Stomach (tissue), 9 donors: ENCODE measurements around the gene NSD2. TPM values are rescaled to one million over a fixed set of nuclear protein-coding genes. Genes with fewer than 3 reads are reported as not detected.

Source experiments
- DNase-seq, 2 donors: peaks; one replicate each; pipeline versions ENCODE4 v3.0.0 to v3.0.0-alpha.2; 2013 to 2019
- H3K27ac ChIP-seq, 5 donors: fragments of 200-600 bp in 4 of 5; sonication (generic) in 4 of 5; one replicate each; pipeline ENCODE4 v1.5.1; 2013 to 2019; ENCODE audit warnings: mild to moderate bottlenecking in 1 of 5, moderate library complexity in 1 of 5
- H3K27me3 ChIP-seq, 3 donors: fragments of 200-600 bp; sonication (generic); one replicate each; pipeline ENCODE4 v1.5.1; 2017 to 2019; ENCODE audit warnings: mixed run types in 1 of 3
- H3K36me3 ChIP-seq, 4 donors: fragments of 200-600 bp; sonication (generic); 1 replicate in 3 of 4; 2 replicates in 1 of 4; pipeline ENCODE4 v1.5.1; 2016 to 2019
- H3K4me1 ChIP-seq, 4 donors: fragments of 200-600 bp; sonication (generic); one replicate each; pipeline ENCODE4 v1.5.1; 2016 to 2019
- H3K4me3 ChIP-seq, 4 donors: fragments of 200-600 bp; sonication (generic) in 3 of 4; one replicate each; pipeline ENCODE4 v1.5.1; 2016 to 2019; ENCODE audit warnings: mild to moderate bottlenecking in 1 of 4
- H3K9me3 ChIP-seq, 4 donors: fragments of 200-600 bp; sonication (generic); one replicate each; pipeline ENCODE4 v1.5.1; 2016 to 2019
- CTCF ChIP-seq, 7 experiments: fragments of 450-650 bp in 4 of 7; fragments of 200-600 bp in 3 of 7; sonication (generic) in 3 of 7; IDR thresholded peaks; one replicate each; pipeline ENCODE4 v1.5.1; 2016 to 2019; ENCODE audit warnings: antibody characterized with exemption in 7 of 7, control low read depth in 2 of 7, mild to moderate bottlenecking in 1 of 7
- EP300 ChIP-seq: sonication (generic); formaldehyde crosslinking; IDR thresholded peaks from one replicate; pipeline ENCODE4 v1.6.1; 2017; ENCODE audit warnings: antibody characterized with exemption
- POLR2A ChIP-seq, 4 donors: fragments of 450-650 bp; IDR thresholded peaks; one replicate each; pipeline ENCODE4 v1.6.1; 2016; ENCODE audit warnings: antibody characterized with exemption in 4 of 4, control low read depth in 2 of 4, mild to moderate bottlenecking in 1 of 4, moderate library complexity in 1 of 4
- POLR2AphosphoS5 ChIP-seq, 3 donors: sonication (generic); formaldehyde crosslinking; IDR thresholded peaks; one replicate each; pipeline ENCODE4 v1.6.1; 2016; ENCODE audit warnings: antibody characterized with exemption in 3 of 3
- WGBS, 5 donors: extraction: QIAGEN DNeasy Blood & Tissue Kit in 3 of 5; methylation state at CpG; one replicate each; pipeline versions ENCODE4 v1.1.5 to v1.1.7; 2013 to 2018; 5-methylcytosine and 5-hydroxymethylcytosine counted together
- intact Hi-C: fragments of 100-400 bp; cut with DNase I; formaldehyde crosslinking; loops from one replicate; pipeline ENCODE4 v1.15.1; 2023; ENCODE audit warnings: low total_unique reads
- polyA plus RNA-seq, 3 donors: library from polyadenylated mRNA; stranded (reverse); fragments of 200-250 nt; gene quantifications; one replicate each; pipeline ENCODE4 v1.2.3, GENCODE V29; 2013
- total RNA-seq, 5 donors: library from RNA; depleted of rRNA; stranded (reverse); fragments of >200 nt; gene quantifications; one replicate each; pipeline versions ENCODE4 v1.1.0 to v1.2.3, GENCODE V29; 2014 to 2016
- donor health status: healthy with polysubstance abuse.
- donor health status: Bipolar disorder and iron deficiency.
- donor health status: healthy.

The NSD2 gene
- total and polyA plus RNA-seq, 8 donors, result 4.9 to 176 (median 56.9) TPM

GRCh38 chr4:1823545-1823932 is 47.7 kb upstream of the NSD2 start:
- Histone ChIP-seq H3K27me3 (no peaks in the 10 kb centered on the region), H3K4me3 (no peak overlapping the region), H3K36me3 (peaks cover 65 to 85% (median 84%) of the 10 kb centered on the region in 4 donors), H3K9me3 (no peaks in the 10 kb centered on the region), H3K4me1 (peaks cover 0 to 8% (median 6%) of the 10 kb centered on the region in 4 donors), H3K27ac (no peak overlapping the region)
- DNase-seq, result no peak
- 93 to 97% (median 96%) methylated on average over 10 to 12 of the region's 12 CpGs for WGBS, 5 donors
- no peak for TF ChIP-seq POLR2A (IDR thresholded peaks at IDR 0.05)
- TF ChIP-seq EP300, result no peak
- TF ChIP-seq CTCF (IDR thresholded peaks at IDR 0.05), result no peak
- no peak for TF ChIP-seq POLR2AphosphoS5 (IDR thresholded peaks at IDR 0.05)
- intact Hi-C loops, result no loop called here

DNA sequence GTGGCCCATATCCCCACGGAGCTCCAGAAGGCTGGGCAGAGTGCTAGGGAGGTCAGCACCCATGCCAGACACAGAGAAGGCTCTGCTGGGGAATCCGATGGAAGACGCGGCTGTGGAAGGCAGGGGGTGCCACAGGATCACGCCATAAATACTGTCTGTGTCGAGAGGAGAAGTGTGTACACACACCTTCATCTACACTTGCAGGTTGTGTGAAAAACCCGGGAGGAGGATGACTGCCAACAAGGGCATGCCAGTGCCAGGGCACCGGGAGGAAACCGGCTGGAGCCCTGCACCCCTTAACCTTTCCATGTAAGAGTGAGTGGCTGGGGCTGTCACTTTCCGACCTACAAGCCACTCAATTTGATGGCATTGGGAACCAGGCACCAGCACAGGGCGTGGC is 46.4 kb upstream of the NSD2 start:
- Histone ChIP-seq H3K9me3 (no peaks in the 10 kb centered on the region), H3K4me1 (no peaks in the 10 kb centered on the region), H3K4me3 (no peak overlapping the region), H3K27me3 (no peaks in the 10 kb centered on the region), H3K36me3 (peaks cover 59 to 79% (median 79%) of the 10 kb centered on the region in 4 donors), H3K27ac (no peak overlapping the region)
- no peak for DNase-seq
- intact Hi-C loops, result no loop called here
- TF ChIP-seq EP300 (no peak), CTCF (IDR thresholded peaks at IDR 0.05) (no peak), POLR2A (IDR thresholded peaks at IDR 0.05) (no peak), POLR2AphosphoS5 (IDR thresholded peaks at IDR 0.05) (no peak)
- WGBS, 5 donors, result 78 to 87% (median 82%) methylated on average over 9 to 11 of the region's 11 CpGs

- H3K27me3 ChIP-seq, result no peaks in the 10 kb centered on the region
- no peak overlapping the region for H3K27ac ChIP-seq
- no peak overlapping the region for H3K4me3 ChIP-seq
- no peak for DNase-seq
- H3K9me3 ChIP-seq, result no peaks in the 10 kb centered on the region
- H3K36me3 ChIP-seq, result peaks cover 59 to 79% (median 78%) of the 10 kb centered on the region in 4 donors
- H3K4me1 ChIP-seq, result no peaks in the 10 kb centered on the region
- intact Hi-C loops, result no loop called here
- 85 to 89% (median 87%) methylated on average over 19 of the region's 19 CpGs for WGBS, 5 donors
- TF ChIP-seq POLR2AphosphoS5 (IDR thresholded peaks at IDR 0.05) (no peak), EP300 (no peak), POLR2A (IDR thresholded peaks at IDR 0.05) (no peak), CTCF (IDR thresholded peaks at IDR 0.05) (no peak)
Observed at GRCh38 chr4:1825326-1825725, 45.9 kb upstream of the NSD2 start.

- no peak for DNase-seq
- Histone ChIP-seq H3K27me3 (no peaks in the 10 kb centered on the region), H3K9me3 (no peaks in the 10 kb centered on the region), H3K4me3 (no peak overlapping the region), H3K36me3 (peaks cover 60 to 79% (median 78%) of the 10 kb centered on the region in 4 donors), H3K4me1 (no peaks in the 10 kb centered on the region), H3K27ac (no peak overlapping the region)
- WGBS, 5 donors, result 89 to 94% (median 92%) methylated on average over 30 of the region's 30 CpGs
- intact Hi-C loops, result no loop called here
- TF ChIP-seq POLR2AphosphoS5 (IDR thresholded peaks at IDR 0.05) (no peak), POLR2A (IDR thresholded peaks at IDR 0.05) (no peak), EP300 (no peak), CTCF (IDR thresholded peaks at IDR 0.05) (no peak)
Observed at GRCh38 chr4:1826531-1827350, 44.5 kb upstream of the NSD2 start.
